Middle frontal gyrus (tissue), 1 donor: ENCODE measurements around the gene TMEM186.
"Not testable (repeated sequence)": the region's sequence is repeated elsewhere in the genome, so short reads cannot be mapped to it uniquely, and the experiment has no call there.

Experiments
- DNase-seq: peaks from one replicate; pipeline ENCODE4 v3.0.0-alpha.2; 2015; ENCODE audit warnings: low spot score; ENCODE audit errors: extremely low spot score

The TMEM186 gene

DNA sequence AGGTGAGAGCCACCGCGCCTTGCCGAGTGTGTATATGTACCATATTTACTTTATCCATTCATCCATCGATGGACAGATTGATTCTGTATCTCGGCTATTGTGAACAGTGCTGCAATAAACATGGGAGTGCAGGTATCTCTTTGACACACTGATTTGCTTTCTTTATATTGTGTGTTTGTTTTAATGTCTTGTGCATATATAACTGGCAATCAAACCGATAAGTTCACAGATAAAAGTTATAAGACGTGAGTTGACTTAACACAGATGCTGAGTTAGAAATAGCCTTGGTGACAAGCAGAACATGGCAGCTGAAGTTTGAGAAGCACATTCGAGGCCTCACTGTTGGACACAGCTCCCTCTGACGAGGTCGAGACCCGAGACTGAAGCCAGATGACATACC lies 23.2 kb downstream of the TMEM186 start:
- no peak for DNase-seq

- no peak for DNase-seq
Observed at GRCh38 chr16:8773537-8773936, 23.9 kb downstream of the TMEM186 start.

DNA sequence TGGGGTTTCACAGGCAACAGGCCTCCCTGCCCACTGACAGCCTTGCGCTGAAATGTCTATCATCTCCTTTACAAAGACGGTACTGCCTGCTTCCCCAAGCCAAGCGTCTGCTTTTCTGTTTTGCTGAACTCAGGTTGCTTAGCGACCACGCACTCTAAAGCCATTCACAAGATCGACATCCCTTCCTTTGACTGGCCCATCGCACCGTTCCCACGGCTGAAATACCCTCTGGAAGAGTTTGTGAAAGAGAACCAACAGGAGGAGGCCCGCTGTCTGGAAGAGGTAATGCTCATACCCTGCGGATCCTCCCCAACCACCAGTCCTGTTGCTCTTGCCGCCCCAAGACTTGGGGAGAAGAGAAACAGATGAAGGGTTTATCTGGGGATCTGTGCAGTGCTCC lies 28.7 kb downstream of the TMEM186 start:
- no peak for DNase-seq

DNA sequence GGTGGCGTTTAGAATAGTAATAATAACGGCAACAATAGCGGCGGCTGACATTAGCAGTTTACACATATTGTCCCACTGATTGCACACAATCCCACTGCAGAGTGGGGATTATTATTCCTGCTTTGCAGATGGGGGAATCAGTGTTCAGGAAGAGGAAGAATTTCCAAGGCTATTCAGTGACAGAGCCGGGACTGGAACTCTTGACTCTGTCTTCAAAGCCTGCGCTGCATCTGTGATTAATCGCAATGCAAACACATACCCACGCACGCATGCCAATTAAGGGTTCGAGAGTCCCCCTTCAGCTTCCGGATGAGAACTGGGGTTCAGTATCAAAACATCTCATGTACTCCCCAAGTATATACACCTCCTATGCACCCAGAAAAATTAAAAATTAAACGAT lies 29.2 kb downstream of the TMEM186 start:
- no peak for DNase-seq

DNA sequence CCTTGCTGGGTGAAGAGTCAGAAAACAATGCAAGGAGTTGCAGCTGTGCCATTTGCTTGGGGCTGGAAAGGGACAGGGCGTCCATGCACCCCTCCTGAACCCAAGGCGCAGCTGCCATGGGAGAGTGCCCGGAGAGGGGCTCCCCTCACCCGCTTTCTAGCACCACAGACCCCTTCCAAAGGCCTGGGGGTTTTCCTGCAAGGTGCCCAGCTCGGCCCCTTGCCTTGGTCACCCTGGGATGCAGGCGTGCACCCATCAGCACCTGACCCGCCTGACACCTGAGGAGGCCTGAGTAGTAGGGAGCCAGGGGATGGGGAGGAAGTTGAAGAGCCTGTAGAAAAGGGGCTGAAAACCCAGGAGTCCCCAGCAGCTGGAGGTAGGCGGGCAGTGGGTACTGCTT lies 30.3 kb downstream of the TMEM186 start:
- no peak for DNase-seq

- DNase-seq = no peak
Observed at GRCh38 chr16:8764525-8765250, 32.8 kb downstream of the TMEM186 start.

DNA sequence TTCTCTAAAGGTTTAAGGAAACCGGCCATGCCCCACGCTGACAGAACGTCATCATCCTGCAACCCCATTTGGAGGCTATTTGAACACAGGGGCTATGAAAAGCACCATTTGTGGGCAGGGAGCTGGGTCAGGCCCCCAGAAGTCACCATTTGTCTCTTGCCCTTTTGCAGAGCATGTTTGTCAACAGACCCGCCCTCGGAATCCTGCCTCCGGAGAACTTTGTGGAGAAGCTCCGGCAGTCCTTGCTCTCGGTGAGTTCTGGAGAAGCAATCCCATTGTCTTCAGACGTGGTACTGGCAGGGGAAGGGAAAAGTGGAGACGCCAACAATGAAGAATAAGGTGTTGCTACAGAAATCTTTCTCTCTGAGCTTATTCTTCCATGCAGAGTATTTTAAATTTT lies 33.5 kb downstream of the TMEM186 start:
- DNase-seq = no peak

- no peak for DNase-seq
Observed at GRCh38 chr16:8763083-8763482, 34.4 kb downstream of the TMEM186 start.

DNA sequence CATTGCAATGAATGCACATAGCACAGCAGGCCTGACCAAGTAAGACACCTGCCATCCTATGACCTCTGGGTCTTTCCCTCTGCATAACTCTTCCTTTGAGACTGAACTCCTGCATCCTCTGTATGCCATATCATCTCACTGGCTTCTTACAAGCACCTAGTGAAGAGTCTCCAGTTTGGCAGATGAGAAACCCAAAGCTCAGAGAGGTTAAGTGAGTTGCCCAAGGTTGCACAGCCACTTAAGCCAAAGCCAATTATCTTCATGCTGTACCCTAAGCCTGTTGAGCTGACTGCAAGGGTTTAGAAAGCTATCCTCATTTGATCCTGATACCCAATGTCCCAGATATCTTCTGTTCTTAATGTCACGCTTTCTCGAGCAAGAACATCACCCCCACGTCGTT lies 35.2 kb downstream of the TMEM186 start:
- DNase-seq = no peak

GRCh38 chr16:8761078-8761477 lies 36.4 kb downstream of the TMEM186 start:
- DNase-seq = no peak

DNA sequence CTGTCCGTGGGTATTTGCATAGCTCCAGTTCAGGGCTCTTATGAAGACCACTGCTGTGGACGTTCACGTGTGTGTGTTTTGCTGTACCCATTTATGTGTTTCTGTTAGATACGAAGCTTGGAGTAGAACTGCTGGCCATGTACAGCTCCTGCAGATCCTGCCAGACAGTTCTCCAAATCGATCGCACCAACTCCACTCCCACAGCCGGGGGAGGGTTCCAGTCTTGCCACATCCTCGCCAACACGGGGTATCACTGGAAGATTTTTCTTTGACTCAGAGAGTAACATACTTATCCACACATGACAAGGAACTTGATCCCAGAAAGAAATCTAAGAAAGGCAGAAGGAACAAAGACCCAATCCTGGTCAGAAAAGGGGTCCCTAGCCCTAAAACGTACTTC lies 37.4 kb downstream of the TMEM186 start:
- DNase-seq = no peak

- DNase-seq = no peak
Observed at GRCh38 chr16:8758022-8758421, 39.4 kb downstream of the TMEM186 start.

GRCh38 chr16:8756755-8757154 lies 40.7 kb downstream of the TMEM186 start:
- no peak for DNase-seq

GRCh38 chr16:8753416-8754054 lies 43.9 kb downstream of the TMEM186 start:
- no peak for DNase-seq

DNA sequence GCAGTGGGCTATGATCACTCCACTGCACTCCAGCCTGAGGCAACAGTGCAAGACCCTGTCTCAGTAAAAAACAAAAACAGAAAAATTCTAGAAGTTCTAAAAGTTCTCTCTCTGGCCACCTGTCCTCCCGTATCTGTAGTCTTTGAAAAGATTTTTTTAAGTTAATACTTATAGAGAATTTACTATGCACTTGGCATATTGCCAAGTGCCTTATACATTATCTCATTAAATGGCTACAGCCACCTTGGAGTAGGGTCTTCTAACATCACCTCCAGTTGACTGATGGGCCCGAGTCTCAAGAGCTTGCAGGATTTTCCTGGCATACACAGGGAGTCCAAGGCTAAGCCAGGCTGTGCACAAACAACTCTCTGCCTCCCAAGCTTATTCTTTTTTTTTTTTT lies 44.7 kb downstream of the TMEM186 start:
- no peak for DNase-seq

DNA sequence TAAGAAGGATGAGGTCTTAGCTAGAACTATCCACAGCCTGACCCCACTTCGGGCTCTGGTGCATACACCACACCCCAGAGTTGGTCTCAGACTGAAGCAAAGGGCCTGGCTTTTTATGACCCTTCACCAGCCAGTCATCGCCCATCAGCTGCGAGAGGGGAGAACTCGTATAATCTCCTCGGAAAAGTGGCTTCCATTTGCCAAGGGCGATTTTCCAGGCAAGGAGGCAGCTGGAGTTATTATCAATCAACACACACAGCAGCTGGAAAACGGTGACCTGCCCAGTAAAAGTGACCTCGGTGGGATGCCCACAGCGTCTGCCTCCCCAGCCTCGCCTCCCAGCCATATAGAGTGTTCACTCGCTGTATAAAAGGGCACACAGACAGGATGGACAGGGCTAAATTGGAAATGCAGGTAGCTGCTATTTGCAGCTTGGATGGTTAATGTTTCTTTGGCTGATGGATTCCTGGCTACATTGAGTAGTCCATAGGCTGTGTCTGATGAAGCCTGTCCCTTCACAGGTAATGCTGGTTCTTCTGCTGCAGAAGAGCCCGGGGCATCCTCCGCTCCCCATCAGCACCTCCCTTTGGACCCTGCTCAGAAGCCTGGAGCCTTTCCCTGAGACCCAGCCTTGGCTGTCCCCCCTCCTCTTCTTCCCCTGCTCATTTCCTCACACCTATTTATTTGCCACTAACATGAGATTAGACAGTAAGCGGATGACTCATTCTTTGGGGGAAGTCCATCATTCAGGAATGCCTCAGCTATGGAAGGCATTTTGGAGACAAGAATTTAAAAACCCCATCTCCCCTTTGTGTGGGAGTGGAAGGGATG lies 45.7 kb downstream of the TMEM186 start:
- DNase-seq = no peak

DNA sequence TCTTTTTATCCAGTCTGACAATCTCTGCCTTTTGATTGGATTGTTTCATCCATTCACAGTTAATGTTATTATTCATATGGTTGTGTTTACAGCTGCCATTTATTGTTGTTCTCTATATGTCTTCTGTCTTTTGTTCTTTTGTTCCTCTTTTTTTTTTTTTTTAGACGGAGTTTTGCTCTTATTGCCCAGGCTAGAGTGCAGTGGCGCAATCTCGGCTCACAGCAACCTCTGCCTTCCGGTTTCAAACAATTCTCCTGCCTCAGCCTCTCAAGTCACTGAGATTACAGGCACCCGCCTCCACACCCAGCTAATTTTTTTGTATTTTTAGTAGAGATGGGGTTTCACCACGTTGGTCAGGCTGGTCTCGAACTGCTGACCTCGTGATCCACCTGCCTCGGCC lies 48.5 kb downstream of the TMEM186 start:
- DNase-seq = not testable (repeated sequence)
